Ovary (tissue), 3 donors: Measurements from ENCODE around the gene BCOR.

ENCODE experiments used
- POLR2A ChIP-seq: fragments of 450-650 bp; IDR thresholded peaks from one replicate; pipeline ENCODE4 v1.6.1; 2017; ENCODE audit warnings: antibody characterized with exemption, mild to moderate bottlenecking, moderate library complexity
- TF ChIP-seq, protein P1 (sequence below), 3 donors: fragments of 450-650 bp in 2 of 3; fragments of 200-600 bp in 1 of 3; IDR thresholded peaks; one replicate each; pipeline versions ENCODE4 v1.5.1 to v1.8.0; 2016 to 2022; ENCODE audit warnings: antibody characterized with exemption in 3 of 3, mild to moderate bottlenecking in 1 of 3
- donor health status: DM: no; HTN: no; CAD: no.

- TF ChIP-seq, protein P1, sequence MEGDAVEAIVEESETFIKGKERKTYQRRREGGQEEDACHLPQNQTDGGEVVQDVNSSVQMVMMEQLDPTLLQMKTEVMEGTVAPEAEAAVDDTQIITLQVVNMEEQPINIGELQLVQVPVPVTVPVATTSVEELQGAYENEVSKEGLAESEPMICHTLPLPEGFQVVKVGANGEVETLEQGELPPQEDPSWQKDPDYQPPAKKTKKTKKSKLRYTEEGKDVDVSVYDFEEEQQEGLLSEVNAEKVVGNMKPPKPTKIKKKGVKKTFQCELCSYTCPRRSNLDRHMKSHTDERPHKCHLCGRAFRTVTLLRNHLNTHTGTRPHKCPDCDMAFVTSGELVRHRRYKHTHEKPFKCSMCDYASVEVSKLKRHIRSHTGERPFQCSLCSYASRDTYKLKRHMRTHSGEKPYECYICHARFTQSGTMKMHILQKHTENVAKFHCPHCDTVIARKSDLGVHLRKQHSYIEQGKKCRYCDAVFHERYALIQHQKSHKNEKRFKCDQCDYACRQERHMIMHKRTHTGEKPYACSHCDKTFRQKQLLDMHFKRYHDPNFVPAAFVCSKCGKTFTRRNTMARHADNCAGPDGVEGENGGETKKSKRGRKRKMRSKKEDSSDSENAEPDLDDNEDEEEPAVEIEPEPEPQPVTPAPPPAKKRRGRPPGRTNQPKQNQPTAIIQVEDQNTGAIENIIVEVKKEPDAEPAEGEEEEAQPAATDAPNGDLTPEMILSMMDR (IDR thresholded peaks at IDR 0.05), result no peak
- no peak for TF ChIP-seq POLR2A
Observed at GRCh38 chrX:40090050-40090804, 7.5 kb downstream of the BCOR start.
